SJSA1 (cell line): ENCODE measurements around the gene NTM. TPM values are rescaled to one million over a fixed set of nuclear protein-coding genes. Genes with fewer than 3 reads are reported as not detected.

ENCODE experiments used
- DNase-seq, 2 experiments: peaks; one replicate each; pipeline ENCODE4 v3.0.0-alpha.2; 2015 to 2020; ENCODE audit warnings: low spot score in 2 of 2, low read depth in 1 of 2
- H3K27ac ChIP-seq: fragments of 250-450 bp; sonication (Bioruptor Pico); 2 replicates; pipeline ENCODE4 v1.5.1; 2020; ENCODE audit warnings: mild to moderate bottlenecking, moderate library complexity
- H3K27me3 ChIP-seq: fragments of 250-450 bp; sonication (Bioruptor Pico); replicated peaks from 2 replicates; pipeline ENCODE4 v1.5.1; 2020; ENCODE audit warnings: mild to moderate bottlenecking, moderate library complexity
- H3K36me3 ChIP-seq: fragments of 250-450 bp; sonication (Bioruptor Pico); 2 replicates; pipeline ENCODE4 v1.5.1; 2020; ENCODE audit warnings: mild to moderate bottlenecking
- H3K4me1 ChIP-seq: fragments of 250-450 bp; sonication (Bioruptor Pico); replicated peaks from 2 replicates; pipeline ENCODE4 v1.6.1; 2021; ENCODE audit warnings: mild to moderate bottlenecking
- H3K4me3 ChIP-seq: fragments of 250-450 bp; sonication (Bioruptor Pico); 2 replicates; pipeline ENCODE4 v1.5.1; 2020; ENCODE audit warnings: mild to moderate bottlenecking
- H3K9me3 ChIP-seq: fragments of 250-450 bp; sonication (Bioruptor Pico); replicated peaks from 2 replicates; pipeline ENCODE4 v1.5.1; 2020; ENCODE audit warnings: mild to moderate bottlenecking
- total RNA-seq: library from RNA; depleted of rRNA; stranded (reverse); fragments of >200 nt; shearing (Covaris generic); gene quantifications from 2 replicates; pipeline ENCODE4 v1.2.3, GENCODE V29; 2014

The NTM gene
- total RNA-seq, 1 experiment from 2014 or later: 0.34 TPM

- Histone ChIP-seq H3K9me3 (no peaks in the 10 kb centered on the region), H3K36me3 (no peaks in the 10 kb centered on the region), H3K4me3 (no peak overlapping the region), H3K27me3 (no peaks in the 10 kb centered on the region), H3K27ac (no peak overlapping the region), H3K4me1 (no peaks in the 10 kb centered on the region)
- no peak for DNase-seq
These were observed 78.9 kb downstream of the NTM start for GRCh38 chr11:131449036-131450019.

- Histone ChIP-seq H3K9me3 (no peaks in the 10 kb centered on the region), H3K4me3 (no peak overlapping the region), H3K27me3 (no peaks in the 10 kb centered on the region), H3K36me3 (no peaks in the 10 kb centered on the region), H3K27ac (no peak overlapping the region), H3K4me1 (no peaks in the 10 kb centered on the region)
- DNase-seq: no peak
These were observed 84.1 kb downstream of the NTM start for GRCh38 chr11:131454490-131454889.

DNA sequence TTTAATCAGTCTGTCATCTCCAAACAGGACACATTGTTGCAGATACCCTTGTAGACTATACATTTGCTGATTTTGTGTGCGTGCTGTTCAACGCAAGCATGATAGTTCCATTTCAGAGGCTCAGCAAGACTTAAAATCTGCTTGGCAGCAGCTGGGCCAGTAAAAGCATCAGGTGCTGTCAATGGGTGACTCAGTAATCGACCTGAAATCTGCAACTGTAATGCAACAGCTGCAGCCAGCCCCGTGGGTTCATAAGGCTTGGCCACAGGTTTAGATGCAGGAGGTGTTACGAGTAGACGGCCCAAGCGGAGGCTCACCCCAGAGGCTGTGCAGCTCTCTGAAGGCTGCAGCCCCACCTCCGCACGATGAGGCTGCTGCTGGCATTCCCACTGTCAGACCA is 84.6 kb downstream of the NTM start:
- H3K9me3 ChIP-seq: no peaks in the 10 kb centered on the region
- no peak for DNase-seq
- H3K36me3 ChIP-seq: no peaks in the 10 kb centered on the region
- H3K27ac ChIP-seq: no peak overlapping the region
- no peaks in the 10 kb centered on the region for H3K27me3 ChIP-seq
- no peak overlapping the region for H3K4me3 ChIP-seq
- no peaks in the 10 kb centered on the region for H3K4me1 ChIP-seq

GRCh38 chr11:131455843-131456704 is 85.7 kb downstream of the NTM start:
- H3K27ac ChIP-seq: no peak overlapping the region
- H3K36me3 ChIP-seq: no peaks in the 10 kb centered on the region
- H3K4me3 ChIP-seq: no peak overlapping the region
- H3K27me3 ChIP-seq: no peaks in the 10 kb centered on the region
- DNase-seq: no peak
- H3K9me3 ChIP-seq: no peaks in the 10 kb centered on the region
- H3K4me1 ChIP-seq: no peaks in the 10 kb centered on the region

- H3K36me3 ChIP-seq: no peaks in the 10 kb centered on the region
- no peaks in the 10 kb centered on the region for H3K4me1 ChIP-seq
- DNase-seq: no peak
- H3K4me3 ChIP-seq: no peak overlapping the region
- H3K27ac ChIP-seq: no peak overlapping the region
- H3K9me3 ChIP-seq: no peaks in the 10 kb centered on the region
- no peaks in the 10 kb centered on the region for H3K27me3 ChIP-seq
These were observed 86.7 kb downstream of the NTM start for GRCh38 chr11:131457163-131457562.

GRCh38 chr11:131458421-131458820 is 88.0 kb downstream of the NTM start:
- H3K36me3 ChIP-seq: no peaks in the 10 kb centered on the region
- H3K9me3 ChIP-seq: no peaks in the 10 kb centered on the region
- DNase-seq: no peak
- H3K27ac ChIP-seq: no peak overlapping the region
- H3K4me3 ChIP-seq: no peak overlapping the region
- H3K27me3 ChIP-seq: no peaks in the 10 kb centered on the region
- no peaks in the 10 kb centered on the region for H3K4me1 ChIP-seq

DNA sequence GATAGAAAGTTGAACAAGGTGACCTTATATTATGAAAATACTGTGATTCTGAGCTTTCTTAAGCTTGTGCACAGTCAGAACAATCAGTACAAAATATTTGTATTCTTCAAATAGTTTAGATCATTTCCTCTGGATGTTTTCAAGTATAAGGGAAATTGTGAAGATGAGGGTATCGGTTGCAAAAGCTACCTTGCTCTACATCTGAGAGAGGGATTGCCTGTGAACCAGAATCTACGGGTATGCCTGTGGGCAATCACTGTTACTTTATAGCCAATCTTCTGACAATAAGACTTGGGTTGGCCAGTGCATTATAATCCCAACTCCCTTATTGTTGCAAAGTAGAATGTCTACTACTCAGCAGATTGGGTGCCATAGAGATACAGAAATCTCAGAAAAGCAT is 90.5 kb downstream of the NTM start:
- Histone ChIP-seq H3K4me1 (no peaks in the 10 kb centered on the region), H3K9me3 (no peaks in the 10 kb centered on the region), H3K27me3 (no peaks in the 10 kb centered on the region), H3K4me3 (no peak overlapping the region), H3K27ac (no peak overlapping the region), H3K36me3 (no peaks in the 10 kb centered on the region)
- DNase-seq: no peak

DNA sequence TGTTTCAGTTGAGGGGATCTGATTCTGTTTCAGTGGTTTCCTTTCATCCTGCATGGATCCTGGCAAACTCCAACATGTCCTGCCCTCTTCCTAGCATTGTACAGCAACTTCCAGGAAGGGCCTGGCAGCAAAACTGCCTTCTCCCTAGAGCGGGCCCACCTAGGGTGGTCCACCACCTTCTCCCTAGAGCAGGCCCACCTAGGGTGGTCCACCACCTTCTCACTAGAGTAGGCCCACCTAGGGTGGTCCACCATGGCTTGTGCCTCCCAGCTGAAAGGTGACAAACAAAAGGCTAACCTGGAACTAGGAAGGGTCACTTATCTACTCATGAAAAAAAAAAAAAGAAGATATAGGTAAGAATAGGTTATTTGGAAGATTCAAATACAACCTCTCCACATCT is 92.2 kb downstream of the NTM start:
- no peak for DNase-seq
- H3K4me1 ChIP-seq: no peaks in the 10 kb centered on the region
- no peaks in the 10 kb centered on the region for H3K36me3 ChIP-seq
- no peak overlapping the region for H3K4me3 ChIP-seq
- H3K27me3 ChIP-seq: no peaks in the 10 kb centered on the region
- no peak overlapping the region for H3K27ac ChIP-seq
- no peaks in the 10 kb centered on the region for H3K9me3 ChIP-seq

DNA sequence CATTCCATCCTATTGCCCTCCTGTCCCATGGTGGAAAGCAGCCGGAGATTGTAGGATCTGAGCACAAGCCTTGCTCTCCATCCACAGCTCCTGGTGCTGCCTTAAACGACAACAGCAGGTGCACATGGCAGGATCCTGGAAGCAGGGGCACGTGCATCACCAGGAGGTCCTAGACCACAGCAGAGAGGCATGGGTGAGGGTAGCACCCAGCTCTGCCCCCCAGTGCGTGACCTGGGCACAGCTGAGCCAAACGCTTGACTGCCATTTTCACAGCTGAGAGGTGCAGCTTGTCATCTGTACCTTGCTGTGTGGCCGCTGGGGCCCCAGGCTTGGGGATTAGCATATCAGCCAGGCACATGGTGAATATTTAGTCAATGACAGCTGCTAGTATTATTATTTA is 92.7 kb downstream of the NTM start:
- H3K4me3 ChIP-seq: no peak overlapping the region
- H3K9me3 ChIP-seq: no peaks in the 10 kb centered on the region
- H3K36me3 ChIP-seq: no peaks in the 10 kb centered on the region
- DNase-seq: no peak
- no peak overlapping the region for H3K27ac ChIP-seq
- H3K27me3 ChIP-seq: no peaks in the 10 kb centered on the region
- no peaks in the 10 kb centered on the region for H3K4me1 ChIP-seq

GRCh38 chr11:131463649-131464425 is 93.4 kb downstream of the NTM start:
- no peaks in the 10 kb centered on the region for H3K4me1 ChIP-seq
- no peaks in the 10 kb centered on the region for H3K9me3 ChIP-seq
- no peaks in the 10 kb centered on the region for H3K27me3 ChIP-seq
- H3K4me3 ChIP-seq: no peak overlapping the region
- no peak for DNase-seq
- H3K36me3 ChIP-seq: no peaks in the 10 kb centered on the region
- H3K27ac ChIP-seq: no peak overlapping the region

- DNase-seq: no peak
- Histone ChIP-seq H3K4me1 (no peaks in the 10 kb centered on the region), H3K4me3 (no peak overlapping the region), H3K27me3 (no peaks in the 10 kb centered on the region), H3K9me3 (no peaks in the 10 kb centered on the region), H3K36me3 (no peaks in the 10 kb centered on the region), H3K27ac (no peak overlapping the region)
These were observed 94.0 kb downstream of the NTM start for GRCh38 chr11:131464461-131464860.

GRCh38 chr11:131465039-131465438 is 94.6 kb downstream of the NTM start:
- Histone ChIP-seq H3K27ac (no peak overlapping the region), H3K4me1 (no peaks in the 10 kb centered on the region), H3K9me3 (no peaks in the 10 kb centered on the region), H3K27me3 (no peaks in the 10 kb centered on the region), H3K36me3 (no peaks in the 10 kb centered on the region), H3K4me3 (no peak overlapping the region)
- DNase-seq: no peak

DNA sequence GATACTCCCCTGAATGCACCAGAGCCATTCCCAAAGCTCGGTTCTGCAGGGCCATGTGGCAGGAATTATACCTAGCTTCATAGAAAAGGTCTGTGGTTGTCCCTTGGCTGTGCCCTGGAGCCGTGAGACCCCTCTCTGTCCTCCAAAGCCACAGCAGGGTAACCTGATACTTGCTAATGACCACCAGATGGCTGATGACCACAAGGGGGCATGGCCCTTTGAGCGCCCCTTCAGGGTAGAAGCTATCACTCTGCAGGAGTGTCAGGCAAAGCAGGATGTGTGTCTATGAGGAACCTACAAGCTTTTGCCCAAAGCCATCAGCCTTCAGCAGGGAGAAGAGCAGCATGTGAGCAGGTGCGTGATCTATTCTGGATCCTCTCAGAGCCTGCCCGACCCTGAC is 95.3 kb downstream of the NTM start:
- no peak for DNase-seq
- H3K36me3 ChIP-seq: no peaks in the 10 kb centered on the region
- H3K9me3 ChIP-seq: no peaks in the 10 kb centered on the region
- H3K4me3 ChIP-seq: no peak overlapping the region
- no peaks in the 10 kb centered on the region for H3K27me3 ChIP-seq
- no peaks in the 10 kb centered on the region for H3K4me1 ChIP-seq
- H3K27ac ChIP-seq: no peak overlapping the region
